SU-DHL-6 (cell line): ENCODE results near the gene PIGC.

Source experiments
- H2AFZ ChIP-seq: fragments of 200-600 bp; sonication (generic); 2 replicates; pipeline ENCODE4 v1.6.1; 2014; ENCODE audit warnings: low read depth, mild to moderate bottlenecking, moderate library complexity, mixed read lengths, antibody characterized with exemption, low read length; ENCODE audit not compliant: severe bottlenecking
- H3F3A ChIP-seq: fragments of 200-600 bp; shearing (Covaris generic); 2 replicates; pipeline ENCODE4 v1.6.0; 2016; ENCODE audit warnings: antibody characterized with exemption, mild to moderate bottlenecking; ENCODE audit not compliant: insufficient read depth
- H3K27ac ChIP-seq: fragments of 200-600 bp; sonication (generic); 2 replicates; pipeline ENCODE4 v1.5.1; 2016; ENCODE audit warnings: low read depth, mild to moderate bottlenecking, low read length, moderate library complexity, mixed read lengths
- H3K27me3 ChIP-seq: fragments of 200-600 bp; sonication (generic), shearing (Covaris generic); 2 replicates; pipeline ENCODE4 v1.6.0; 2014; ENCODE audit warnings: mild to moderate bottlenecking, low read length
- H3K36me3 ChIP-seq: fragments of 200-600 bp; sonication (generic); 2 replicates; pipeline ENCODE4 v1.6.1; 2014; ENCODE audit warnings: mild to moderate bottlenecking, low read length, mixed read lengths
- H3K4me2 ChIP-seq: fragments of 300-600, 200-600 bp; shearing (Covaris generic), sonication (generic); 2 replicates; pipeline ENCODE4 v1.6.0; 2014; ENCODE audit warnings: low read length, low read depth, mild to moderate bottlenecking; ENCODE audit not compliant: poor library complexity, severe bottlenecking
- H3K4me3 ChIP-seq: fragments of 200-600 bp; sonication (generic); 2 replicates; pipeline ENCODE4 v1.5.1; 2014; ENCODE audit warnings: antibody characterized with exemption, low read length, mild to moderate bottlenecking, mixed read lengths; ENCODE audit not compliant: insufficient read depth, poor library complexity, severe bottlenecking
- H3K79me2 ChIP-seq: fragments of 200-600 bp; sonication (generic); 2 replicates; pipeline ENCODE4 v1.6.1; 2014; ENCODE audit warnings: mild to moderate bottlenecking, low read length, moderate library complexity; ENCODE audit not compliant: insufficient read depth
- H3K9ac ChIP-seq: fragments of 200-600 bp; sonication (generic); 2 replicates; pipeline ENCODE4 v1.7.0; 2014; ENCODE audit warnings: mild to moderate bottlenecking, low read length
- H3K9me2 ChIP-seq: fragments of 200-600 bp; sonication (generic); replicated peaks from 2 replicates; pipeline ENCODE4 v1.6.1; 2014; ENCODE audit warnings: low read length; ENCODE audit not compliant: insufficient read depth
- H3K9me3 ChIP-seq: fragments of 200-600 bp; sonication (generic); 2 replicates; pipeline ENCODE4 v1.6.1; 2014; ENCODE audit warnings: low read length, mixed read lengths; ENCODE audit not compliant: insufficient read depth
- H4K20me1 ChIP-seq: fragments of 200-600 bp; sonication (generic); 2 replicates; pipeline ENCODE4 v1.6.1; 2014; ENCODE audit warnings: low read depth, mild to moderate bottlenecking, antibody characterized with exemption, low read length, moderate library complexity, mixed read lengths
- EZH2phosphoT487 ChIP-seq: fragments of 200-600 bp; sonication (generic), shearing (Covaris generic); conservative IDR thresholded peaks from 2 replicates; pipeline ENCODE4 v1.6.1; 2018; ENCODE audit warnings: mild to moderate bottlenecking, antibody characterized with exemption, low read length, moderate library complexity, mixed read lengths
- TF ChIP-seq, protein P1 (sequence below): fragments of 200-600 bp; sonication (generic); IDR thresholded peaks from one replicate; pipeline ENCODE4 v1.5.1; 2017; ENCODE audit warnings: antibody characterized with exemption, mild to moderate bottlenecking, low read length, moderate library complexity; ENCODE audit not compliant: insufficient read depth, poor library complexity, severe bottlenecking

PIGC gene

DNA sequence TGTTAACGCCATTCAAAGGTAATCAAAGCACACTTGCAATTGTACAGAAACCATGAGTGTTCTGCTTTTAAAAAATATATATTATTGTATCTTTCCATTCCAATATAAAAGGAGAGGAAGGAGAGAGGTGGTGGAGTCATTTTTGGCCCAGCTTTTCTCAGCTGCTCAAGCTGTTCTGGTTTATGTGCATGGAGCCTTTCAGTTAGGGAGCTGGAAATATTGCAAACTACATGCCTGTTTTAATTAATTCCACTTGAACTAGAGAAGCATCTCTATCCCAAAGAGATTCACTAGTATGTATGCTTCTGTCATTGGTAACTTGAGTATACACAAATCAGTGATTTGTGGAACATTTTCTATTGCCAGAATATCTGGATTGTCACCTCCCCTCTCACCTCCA is 51.9 kb downstream of the PIGC start:
- Histone ChIP-seq H3K79me2 (no peaks in the 10 kb centered on the region), H3K36me3 (no peaks in the 10 kb centered on the region), H4K20me1 (no peaks in the 10 kb centered on the region), H3K27ac (peak overlapping the region; percentile 93), H3K9ac (peak overlapping the region; percentile 58), H3K4me2 (peak overlapping the region; percentile 86), H3K4me3 (peak overlapping the region; percentile 44), H2AFZ (peak overlapping the region; percentile 52), H3K9me3 (no peaks in the 10 kb centered on the region), H3F3A (peaks cover 26% of the 10 kb centered on the region; the same call in 1 of the 2 replicates), H3K9me2 (no peaks in the 10 kb centered on the region), H3K27me3 (no peaks in the 10 kb centered on the region)
- TF ChIP-seq EZH2phosphoT487, result no peak
- TF ChIP-seq, protein P1, sequence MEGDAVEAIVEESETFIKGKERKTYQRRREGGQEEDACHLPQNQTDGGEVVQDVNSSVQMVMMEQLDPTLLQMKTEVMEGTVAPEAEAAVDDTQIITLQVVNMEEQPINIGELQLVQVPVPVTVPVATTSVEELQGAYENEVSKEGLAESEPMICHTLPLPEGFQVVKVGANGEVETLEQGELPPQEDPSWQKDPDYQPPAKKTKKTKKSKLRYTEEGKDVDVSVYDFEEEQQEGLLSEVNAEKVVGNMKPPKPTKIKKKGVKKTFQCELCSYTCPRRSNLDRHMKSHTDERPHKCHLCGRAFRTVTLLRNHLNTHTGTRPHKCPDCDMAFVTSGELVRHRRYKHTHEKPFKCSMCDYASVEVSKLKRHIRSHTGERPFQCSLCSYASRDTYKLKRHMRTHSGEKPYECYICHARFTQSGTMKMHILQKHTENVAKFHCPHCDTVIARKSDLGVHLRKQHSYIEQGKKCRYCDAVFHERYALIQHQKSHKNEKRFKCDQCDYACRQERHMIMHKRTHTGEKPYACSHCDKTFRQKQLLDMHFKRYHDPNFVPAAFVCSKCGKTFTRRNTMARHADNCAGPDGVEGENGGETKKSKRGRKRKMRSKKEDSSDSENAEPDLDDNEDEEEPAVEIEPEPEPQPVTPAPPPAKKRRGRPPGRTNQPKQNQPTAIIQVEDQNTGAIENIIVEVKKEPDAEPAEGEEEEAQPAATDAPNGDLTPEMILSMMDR, result no peak
